IMR-90 (cell line): ENCODE measurements around the gene EPHA10. TPM values are rescaled to one million over a fixed set of nuclear protein-coding genes. Genes with fewer than 3 reads are reported as not detected.

Experiments used
- ATAC-seq: fragments of 200-7000 bp; cut with Tn5 transposase; 2 replicates; pipeline ENCODE4 v1.9.1; 2020; ENCODE audit warnings: low read depth, mild to moderate bottlenecking, moderate library complexity
- BruUV-seq: library from RNA; stranded (reverse); fragments of 400-500 nt; replicated peaks from 2 replicates; lab custom pipeline; 2021; lab: Mats Ljungman, UMichigan
- CTCF ChIA-PET: fragments of 300-600 bp; formaldehyde crosslinking; extraction: SDS; loops from one replicate; lab custom pipeline; 2021; ENCODE audit warnings: antibody characterized with exemption; lab: Yijun Ruan, JAX
- POLR2A ChIA-PET: fragments of 300-600 bp; sonication (Branson Sonifier 250); formaldehyde crosslinking; loops from one replicate; lab custom pipeline; 2022; ENCODE audit warnings: antibody characterized with exemption; ENCODE audit not compliant: unreplicated experiment; lab: Charles Lee
- DNase-seq: peaks from one replicate; pipeline ENCODE4 v3.0.0; 2013
- H2AFZ ChIP-seq: replicated peaks from 2 replicates; pipeline ENCODE3; 2013; ENCODE audit warnings: low read length, mild to moderate bottlenecking; ENCODE audit not compliant: poor library complexity
- H2AK5ac ChIP-seq: 2 replicates; pipeline ENCODE4 v1.6.1; 2013; ENCODE audit warnings: low read depth, low read length, inconsistent platforms
- H2AK9ac ChIP-seq: replicated peaks from 2 replicates; pipeline ENCODE3; 2013; ENCODE audit warnings: mild to moderate bottlenecking, low read depth, low read length, moderate library complexity; ENCODE audit not compliant: poor library complexity
- H2BK120ac ChIP-seq: 2 replicates; pipeline ENCODE4 v1.6.1; 2013; ENCODE audit warnings: low read depth, low read length, inconsistent platforms
- H2BK15ac ChIP-seq: 3 replicates; pipeline ENCODE4 v1.6.1; 2013; ENCODE audit warnings: low read depth, low read length, inconsistent platforms
- H2BK20ac ChIP-seq: 2 replicates; pipeline ENCODE4 v1.6.1; 2013; ENCODE audit warnings: low read depth, mild to moderate bottlenecking, inconsistent platforms, low read length, moderate library complexity
- H2BK5ac ChIP-seq: 2 replicates; pipeline ENCODE4 v1.6.1; 2013; ENCODE audit warnings: mild to moderate bottlenecking, low read depth, low read length, inconsistent platforms; ENCODE audit not compliant: poor library complexity, severe bottlenecking
- H3K14ac ChIP-seq: replicated peaks from 2 replicates; pipeline ENCODE4 v1.6.1; 2013; ENCODE audit warnings: low read depth, low read length, inconsistent platforms
- H3K18ac ChIP-seq: 2 replicates; pipeline ENCODE4 v1.6.1; 2013; ENCODE audit warnings: low read depth, low read length, control low read depth
- H3K23ac ChIP-seq: 2 replicates; pipeline ENCODE4 v1.6.1; 2013; ENCODE audit warnings: low read depth, low read length, inconsistent platforms
- H3K27ac ChIP-seq: 2 replicates; pipeline ENCODE4 v1.5.1; 2013; ENCODE audit warnings: mild to moderate bottlenecking, control low read depth, low read length; ENCODE audit not compliant: insufficient read depth
- H3K27me3 ChIP-seq: 2 replicates; pipeline ENCODE4 v1.6.1; 2013; ENCODE audit warnings: low read length; ENCODE audit not compliant: control insufficient read depth, insufficient read depth
- H3K36me3 ChIP-seq: 2 replicates; pipeline ENCODE4 v1.6.1; 2013; ENCODE audit warnings: low read length, mixed read lengths; ENCODE audit not compliant: control insufficient read depth, insufficient read depth
- H3K4ac ChIP-seq: 2 replicates; pipeline ENCODE4 v1.6.1; 2013; ENCODE audit warnings: low read depth, low read length, inconsistent platforms
- H3K4me1 ChIP-seq: 2 replicates; pipeline ENCODE4 v1.6.1; 2013; ENCODE audit warnings: low read length, mixed read lengths; ENCODE audit not compliant: control insufficient read depth, insufficient read depth
- H3K4me2 ChIP-seq: 2 replicates; pipeline ENCODE4 v1.6.1; 2013; ENCODE audit warnings: low read depth, mild to moderate bottlenecking, control low read depth, low read length, moderate library complexity
- H3K4me3 ChIP-seq: 2 replicates; pipeline ENCODE4 v1.5.1; 2013; ENCODE audit warnings: low read depth, mild to moderate bottlenecking, control low read depth, low read length, moderate library complexity; ENCODE audit not compliant: insufficient read depth
- H3K56ac ChIP-seq: 2 replicates; pipeline ENCODE4 v1.6.1; 2013; ENCODE audit warnings: low read length, inconsistent platforms; ENCODE audit not compliant: insufficient read depth; ENCODE audit errors: extremely low read depth
- H3K79me1 ChIP-seq, 2 experiments: 2 replicates each; pipeline ENCODE4 v1.6.1; 2013; ENCODE audit warnings: low read length in 2 of 2, inconsistent platforms in 1 of 2, low read depth in 1 of 2
- H3K9ac ChIP-seq: 2 replicates; pipeline ENCODE4 v1.6.1; 2013; ENCODE audit warnings: low read depth, low read length, control low read depth
- H3K9me1 ChIP-seq: 2 replicates; pipeline ENCODE4 v1.6.1; 2013; ENCODE audit warnings: low read length, inconsistent platforms; ENCODE audit not compliant: insufficient read depth
- H3K9me3 ChIP-seq: 2 replicates; pipeline ENCODE4 v1.6.1; 2013; ENCODE audit warnings: low read length; ENCODE audit not compliant: control insufficient read depth, insufficient read depth
- H4K20me1 ChIP-seq: 2 replicates; pipeline ENCODE4 v1.6.1; 2013; ENCODE audit warnings: low read length, inconsistent platforms; ENCODE audit not compliant: insufficient read depth
- H4K5ac ChIP-seq: 2 replicates; pipeline ENCODE4 v1.6.1; 2013; ENCODE audit warnings: mild to moderate bottlenecking, low read depth, low read length, control low read depth
- H4K8ac ChIP-seq, 2 experiments: 2 replicates each; pipeline ENCODE4 v1.6.1; 2013; ENCODE audit warnings: low read depth in 2 of 2, low read length in 2 of 2, control low read depth in 1 of 2, inconsistent platforms in 1 of 2
- H4K91ac ChIP-seq: 2 replicates; pipeline ENCODE4 v1.6.1; 2013; ENCODE audit warnings: low read depth, low read length, inconsistent platforms; ENCODE audit not compliant: insufficient read depth
- BHLHE40 ChIP-seq: fragments of 150-350 bp; IDR thresholded peaks from 2 replicates; pipeline ENCODE4 v1.6.1; 2016; ENCODE audit warnings: mild to moderate bottlenecking, low read depth, low read length
- CEBPB ChIP-seq: IDR thresholded peaks from 2 replicates; pipeline ENCODE4 v1.6.1; 2012; ENCODE audit warnings: low read depth, low read length, improper control_type of control experiment
- CTCF ChIP-seq: conservative IDR thresholded peaks from 2 replicates; pipeline ENCODE4 v1.5.1; 2012; ENCODE audit warnings: mild to moderate bottlenecking, low read depth, low read length, improper control_type of control experiment
- FOS ChIP-seq: fragments of 150-350 bp; IDR thresholded peaks from 2 replicates; pipeline ENCODE4 v1.6.1; 2016; ENCODE audit warnings: low read depth, low read length
- MXI1 ChIP-seq: IDR thresholded peaks from 2 replicates; pipeline ENCODE4 v1.6.1; 2012; ENCODE audit warnings: low read depth, mild to moderate bottlenecking, low read length, moderate library complexity, borderline replicate concordance
- POLR2A ChIP-seq: IDR thresholded peaks from 2 replicates; pipeline ENCODE4 v1.6.1; 2012; ENCODE audit warnings: mild to moderate bottlenecking, low read depth, low read length
- RAD21 ChIP-seq: IDR thresholded peaks from 2 replicates; pipeline ENCODE4 v1.6.1; 2012; ENCODE audit warnings: low read length, improper control_type of control experiment
- RCOR1 ChIP-seq: IDR thresholded peaks from 2 replicates; pipeline ENCODE4 v1.6.1; 2012; ENCODE audit warnings: mild to moderate bottlenecking, low read length, improper control_type of control experiment; ENCODE audit not compliant: insufficient replicate concordance
- RFX5 ChIP-seq: IDR thresholded peaks from 2 replicates; pipeline ENCODE4 v1.8.0; 2012; ENCODE audit warnings: low read depth, mild to moderate bottlenecking, low read length, moderate library complexity
- SMC3 ChIP-seq: fragments of 150-350 bp; IDR thresholded peaks from 2 replicates; pipeline ENCODE4 v1.6.1; 2016; ENCODE audit warnings: low read depth, mild to moderate bottlenecking, antibody characterized with exemption, low read length, moderate library complexity
- WGBS, 2 experiments: methylation state at CpG; one replicate each; pipeline versions ENCODE4 v1.1.5 to v1.1.7; 2013; ENCODE audit warnings: missing lambda C conversion rate in 2 of 2; ENCODE audit not compliant: insufficient read length in 1 of 2; ENCODE audit errors: extremely low coverage in 2 of 2; 5-methylcytosine and 5-hydroxymethylcytosine counted together
- dilution Hi-C: fragments of 300-500 bp; cut with HindIII; formaldehyde crosslinking; loops from one replicate; pipeline ENCODE4 v1.14.3; 2018; ENCODE audit warnings: low sequenced_read_pairs; ENCODE audit not compliant: unreplicated experiment
- in situ Hi-C: fragments of 300-500 bp; cut with MboI; formaldehyde crosslinking; loops from 3 replicates; pipeline ENCODE4 v1.14.3; 2019; ENCODE audit warnings: low sequenced_read_pairs, inconsistent platforms, mixed read lengths
- intact Hi-C: fragments of 100-400 bp; cut with micrococcal nuclease; formaldehyde crosslinking; loops from 2 replicates; pipeline ENCODE4 v1.10.0; 2022
- polyA plus RNA-seq, 3 experiments: library from polyadenylated mRNA; depleted of rRNA; stranded (reverse); fragments of >200 nt; gene quantifications; 2 replicates each; pipeline ENCODE4 v1.2.3, GENCODE V29; 2012; ENCODE audit warnings: low replicate concordance in 1 of 3
- total RNA-seq: library from RNA; depleted of rRNA; stranded (reverse); fragments of >200 nt; gene quantifications from 2 replicates; pipeline ENCODE4 v1.2.3, GENCODE V29; 2012

Gene EPHA10
- total and polyA plus RNA-seq, 2 of the 4 experiments (the other 2 are of a cell fraction), result not detected

GRCh38 chr1:37720231-37721130 lies 44.4 kb downstream of the EPHA10 start (continued):
- TF ChIP-seq RAD21, result no peak
- no peak for TF ChIP-seq FOS

- Histone ChIP-seq H2AK9ac (no peak overlapping the region), H4K8ac (no peak overlapping the region), H2AFZ (no peak overlapping the region), H3K27ac (no peak overlapping the region), H2BK15ac (no peak overlapping the region), H3K56ac (no peak overlapping the region), H3K79me1 (no peaks in the 10 kb centered on the region), H3K18ac (no peak overlapping the region), H2BK20ac (no peak overlapping the region), H3K9me1 (no peaks in the 10 kb centered on the region), H3K4me1 (no peaks in the 10 kb centered on the region), H3K27me3 (peaks cover 22% of the 10 kb centered on the region; the same call in 1 of the 2 replicates), H3K4ac (no peak overlapping the region), H4K5ac (no peak overlapping the region), H3K23ac (no peak overlapping the region), H4K91ac (no peak overlapping the region), H3K14ac (no peak overlapping the region), H2BK5ac (no peak overlapping the region), H4K20me1 (no peaks in the 10 kb centered on the region; the same call in 1 of the 2 replicates), H3K9me3 (no peaks in the 10 kb centered on the region), H3K4me3 (no peak overlapping the region), H3K9ac (no peak overlapping the region), H3K4me2 (no peak overlapping the region), H3K36me3 (no peaks in the 10 kb centered on the region), H2BK120ac (no peak overlapping the region), H2AK5ac (no peak overlapping the region)
- intact Hi-C loops, result no loop called here
- DNase-seq, result peak; percentile 10
- BruUV-seq, result no TSS peak
- no peak; the same call in 1 of the 2 replicates for ATAC-seq
- CTCF ChIA-PET, result interaction anchor here (0.5 kb wide), 1 partner anchor 20 kb away, joined by 3 read pairs; no protein-coding TSS in a partner anchor
- POLR2A ChIA-PET, result no interaction called here
- TF ChIP-seq RAD21 (no peak), SMC3 (no peak), CEBPB (no peak), RFX5 (no peak), CTCF (no peak), FOS (no peak), RCOR1 (no peak), POLR2A (no peak), BHLHE40 (no peak), MXI1 (no peak)
- dilution Hi-C loops, result no loop called here
- in situ Hi-C loops, result no loop called here
- WGBS, 2 experiments, result no CpG with 5 or more reads among the region's 13 CpGs
These were observed 45.2 kb downstream of the EPHA10 start for GRCh38 chr1:37719572-37720195.
